HG03108 (cell line): ENCODE data around the gene AQP1.

Experiments used
- ATAC-seq: cut with Tn5 transposase; IDR thresholded peaks from one replicate; pipeline ENCODE4 v1.9.1; 2021; ENCODE audit warnings: moderate library complexity; ENCODE audit not compliant: unreplicated experiment

Gene AQP1

GRCh38 chr7:30971440-30971839, 59.8 kb downstream of the AQP1 start:
- ATAC-seq: no peak

GRCh38 chr7:30971840-30972563, 60.3 kb downstream of the AQP1 start:
- no peak for ATAC-seq

- no peak for ATAC-seq
Measured at GRCh38 chr7:30973292-30973691, 61.6 kb downstream of the AQP1 start.

- no peak for ATAC-seq
Measured at GRCh38 chr7:30973791-30974604, 62.3 kb downstream of the AQP1 start.

- ATAC-seq: peak; percentile 95
Measured at GRCh38 chr7:30974605-30975255, 63.1 kb downstream of the AQP1 start.
